ENCODE data around the gene MN1.

MN1 gene

GRCh38 chr22:27801616-27802345 lies at the start of gene MN1:
MN1 (minus strand) TSS chr22:27801756; CDS start chr22:27800543, 1,213 bp downstream.
- peak within 1 kb of the TSS; percentile 72 for H3K4me3 ChIP-seq (ENCODE audit: low read depth, low read length)
- DNase-seq (ENCODE audit: low read depth), result no peak

GRCh38 chr22:27850000-27850521 lies 48.5 kb upstream of the MN1 start:
- no peak overlapping the region for H3K4me3 ChIP-seq (ENCODE audit: low read depth, low read length)
- DNase-seq (ENCODE audit: low read depth), result no peak

DNA sequence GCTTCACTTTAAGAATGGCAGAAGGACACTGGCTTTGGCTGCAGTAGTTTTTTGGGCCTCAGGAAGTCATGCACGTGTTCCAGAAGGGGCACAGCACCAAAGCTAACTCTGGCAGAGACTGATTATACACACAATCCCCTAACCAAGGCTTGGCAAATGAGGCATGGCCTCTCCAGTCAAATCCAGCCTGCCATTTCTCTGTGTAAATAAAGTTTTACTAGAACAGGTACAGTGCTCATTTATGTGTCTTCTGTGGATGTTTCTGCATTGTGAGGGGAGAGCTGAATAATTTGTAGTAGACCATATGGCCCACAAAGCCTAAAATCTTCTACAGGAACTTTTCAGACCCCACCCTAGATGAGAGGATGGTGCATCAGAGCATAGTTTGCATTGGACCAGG lies 46.4 kb upstream of the MN1 start:
- H3K4me3 ChIP-seq (ENCODE audit: low read depth, low read length), result no peak overlapping the region
- DNase-seq (ENCODE audit: low read depth), result no peak

DNA sequence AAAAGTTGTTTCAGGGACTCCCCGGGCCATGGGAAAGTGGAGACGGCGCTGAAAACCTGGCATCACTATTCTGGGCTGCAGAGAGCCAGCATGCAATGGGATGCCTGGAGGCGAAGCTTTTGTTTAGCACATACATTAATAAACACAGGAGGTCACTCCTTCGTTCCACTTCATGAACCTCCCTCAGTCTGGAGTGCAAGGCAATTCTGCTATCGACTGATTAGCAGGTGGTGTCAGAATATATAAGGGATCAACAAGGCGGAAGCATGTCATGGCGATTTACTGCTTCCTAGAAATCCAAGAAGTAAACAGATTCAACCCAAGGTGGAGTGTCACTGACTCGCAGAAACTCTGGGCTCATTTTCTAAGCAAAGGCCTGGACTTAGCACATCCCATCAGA lies 45.4 kb upstream of the MN1 start:
- no peak for DNase-seq (ENCODE audit: low read depth)
- no peak overlapping the region for H3K4me3 ChIP-seq (ENCODE audit: low read depth, low read length)

DNA sequence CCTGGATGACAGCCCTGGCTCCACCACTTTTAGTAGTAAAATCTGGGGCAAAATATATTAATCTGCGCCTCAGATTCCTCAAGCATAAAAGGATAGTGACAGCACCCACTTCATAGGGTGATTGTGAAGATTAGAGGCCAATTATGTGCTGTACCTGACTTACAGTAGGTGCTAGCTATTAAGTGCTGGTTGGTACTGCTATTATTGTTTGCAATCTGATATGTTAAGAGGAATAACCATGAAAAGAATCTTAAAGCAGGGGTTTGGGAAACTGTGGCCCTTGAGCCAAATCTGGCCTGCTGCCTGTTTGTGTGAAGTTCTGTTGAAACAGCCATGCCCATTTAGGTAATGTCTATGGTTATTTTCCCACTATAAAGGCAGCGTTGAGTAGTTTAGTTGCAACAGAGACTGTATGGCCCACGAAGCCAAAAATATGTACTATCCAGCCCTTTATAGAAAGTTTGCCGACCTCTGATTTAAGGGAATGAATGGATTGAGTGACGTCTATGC lies 44.7 kb upstream of the MN1 start:
- no peak overlapping the region for H3K4me3 ChIP-seq (ENCODE audit: low read depth, low read length)
- no peak for DNase-seq (ENCODE audit: low read depth)

DNA sequence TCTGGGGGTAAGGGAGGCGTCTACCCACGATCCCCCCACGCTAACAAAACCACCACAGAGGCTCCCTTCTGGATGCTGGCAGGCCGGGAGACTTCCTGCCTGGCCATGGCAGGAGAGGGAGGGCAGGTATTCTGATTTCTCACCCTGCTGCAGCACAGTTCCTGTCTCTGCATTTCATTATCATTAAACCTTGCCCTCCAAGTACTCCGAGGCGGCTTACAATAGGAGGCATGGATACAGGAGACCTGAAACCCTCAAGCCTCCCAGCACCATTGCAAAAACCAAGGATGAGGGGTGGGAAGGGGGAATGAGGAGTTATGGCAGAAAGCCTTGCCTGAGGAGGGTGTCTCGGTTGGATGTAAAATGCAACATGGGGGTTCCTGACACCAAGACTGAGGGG lies 44.1 kb upstream of the MN1 start:
- no peak overlapping the region for H3K4me3 ChIP-seq (ENCODE audit: low read depth, low read length)
- DNase-seq (ENCODE audit: low read depth), result no peak

DNA sequence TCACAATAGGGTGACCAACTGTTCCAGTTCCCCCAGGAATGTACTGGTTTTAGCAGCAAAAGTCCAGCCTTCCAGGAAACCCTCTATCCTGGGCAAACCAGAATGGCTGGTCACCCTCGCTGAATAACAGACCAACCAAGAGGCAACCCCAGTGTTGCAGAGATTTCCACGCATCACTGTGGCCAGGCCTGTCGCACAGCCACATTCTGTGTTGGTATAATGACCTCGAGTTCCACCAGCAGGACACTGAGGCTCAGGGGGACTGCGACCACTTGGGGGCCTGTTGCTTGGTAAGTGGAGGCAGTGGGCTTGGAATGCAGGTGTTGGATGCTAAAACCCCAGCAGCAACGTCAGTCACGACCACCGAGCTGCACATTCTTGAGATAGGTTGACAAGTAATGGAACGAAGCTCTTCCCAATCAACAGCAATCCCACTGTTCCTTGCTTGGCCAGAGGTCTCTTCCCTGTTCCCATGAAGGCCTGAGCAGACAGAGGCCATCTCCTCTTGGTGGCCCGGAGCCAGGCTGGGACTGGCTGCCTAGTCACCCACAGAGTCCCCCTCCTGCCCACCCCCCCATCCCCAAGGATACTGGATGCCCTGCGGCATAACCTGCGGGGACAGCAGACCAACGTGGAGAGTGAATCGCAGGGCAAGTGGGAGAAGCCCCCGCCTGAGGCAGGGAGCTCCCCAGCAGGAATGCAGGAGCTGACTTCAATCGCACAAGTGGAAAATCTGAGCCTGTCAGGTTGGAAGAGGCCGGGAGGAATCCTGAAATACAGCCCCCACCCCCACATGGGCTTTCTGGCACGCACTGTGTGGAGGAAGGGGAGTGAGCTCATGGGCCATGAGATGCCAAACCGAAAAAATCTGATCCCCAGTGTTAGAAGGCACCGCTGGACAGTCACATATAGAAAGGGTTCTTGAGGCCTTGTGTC lies 43.4 kb upstream of the MN1 start:
- no peak for DNase-seq (ENCODE audit: low read depth)
- H3K4me3 ChIP-seq (ENCODE audit: low read depth, low read length), result no peak overlapping the region

GRCh38 chr22:27844256-27844655 lies 42.7 kb upstream of the MN1 start:
- DNase-seq (ENCODE audit: low read depth), result no peak
- H3K4me3 ChIP-seq (ENCODE audit: low read depth, low read length), result no peak overlapping the region

GRCh38 chr22:27843441-27843840 lies 41.9 kb upstream of the MN1 start:
- H3K4me3 ChIP-seq (ENCODE audit: low read depth, low read length), result no peak overlapping the region
- DNase-seq (ENCODE audit: low read depth), result no peak

- DNase-seq (ENCODE audit: low read depth), result no peak
- H3K4me3 ChIP-seq (ENCODE audit: low read depth, low read length), result no peak overlapping the region
These were observed 41.3 kb upstream of the MN1 start for GRCh38 chr22:27842669-27843431.

DNA sequence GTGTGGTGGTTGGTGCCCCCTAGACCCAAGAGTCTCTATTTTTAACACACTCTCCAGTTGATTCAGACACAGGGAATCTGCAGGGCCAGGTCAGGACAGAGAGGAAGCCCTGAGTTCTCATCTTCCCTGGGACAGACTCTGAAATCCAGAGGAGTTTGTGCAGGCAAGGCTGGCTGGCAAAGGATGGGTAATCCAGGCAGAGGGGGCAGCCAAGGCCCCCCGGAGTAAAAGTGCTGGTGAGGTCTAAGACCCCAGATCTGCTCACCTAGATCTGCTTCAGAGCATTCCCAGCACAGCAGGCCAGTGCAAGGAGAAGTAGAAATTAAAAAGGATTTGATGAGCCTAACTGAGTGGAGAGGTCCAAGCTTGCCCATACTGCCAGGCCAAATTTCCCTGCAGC lies 40.6 kb upstream of the MN1 start:
- no peak for DNase-seq (ENCODE audit: low read depth)
- H3K4me3 ChIP-seq (ENCODE audit: low read depth, low read length), result no peak overlapping the region

GRCh38 chr22:27840436-27840835 lies 38.9 kb upstream of the MN1 start:
- no peak for DNase-seq (ENCODE audit: low read depth)
- no peak overlapping the region for H3K4me3 ChIP-seq (ENCODE audit: low read depth, low read length)

GRCh38 chr22:27839057-27839660 lies 37.6 kb upstream of the MN1 start:
- H3K4me3 ChIP-seq (ENCODE audit: low read depth, low read length), result no peak overlapping the region
- DNase-seq (ENCODE audit: low read depth), result no peak

- DNase-seq (ENCODE audit: low read depth), result no peak
- H3K4me3 ChIP-seq (ENCODE audit: low read depth, low read length), result no peak overlapping the region
These were observed 34.6 kb upstream of the MN1 start for GRCh38 chr22:27836181-27836580.

DNA sequence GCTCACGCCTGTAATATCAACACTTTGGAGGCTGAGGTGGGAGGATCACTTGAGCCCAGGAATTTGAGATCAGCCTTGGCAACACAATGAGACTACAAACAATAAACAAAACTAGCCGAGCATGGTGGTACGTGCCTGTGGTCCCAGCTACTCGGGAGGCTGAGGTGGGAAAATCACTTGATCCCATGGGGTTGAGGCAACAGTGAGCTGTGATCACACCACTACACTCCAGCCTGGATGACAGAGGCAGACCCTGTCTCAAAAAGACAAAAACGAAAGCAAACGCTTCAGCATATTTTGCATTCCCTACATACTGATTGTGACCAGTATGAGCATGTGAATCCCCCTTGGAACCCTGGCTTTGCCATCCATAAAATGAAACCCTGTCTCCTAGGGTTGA lies 33.9 kb upstream of the MN1 start:
- no peak for DNase-seq (ENCODE audit: low read depth)
- no peak overlapping the region for H3K4me3 ChIP-seq (ENCODE audit: low read depth, low read length)

DNA sequence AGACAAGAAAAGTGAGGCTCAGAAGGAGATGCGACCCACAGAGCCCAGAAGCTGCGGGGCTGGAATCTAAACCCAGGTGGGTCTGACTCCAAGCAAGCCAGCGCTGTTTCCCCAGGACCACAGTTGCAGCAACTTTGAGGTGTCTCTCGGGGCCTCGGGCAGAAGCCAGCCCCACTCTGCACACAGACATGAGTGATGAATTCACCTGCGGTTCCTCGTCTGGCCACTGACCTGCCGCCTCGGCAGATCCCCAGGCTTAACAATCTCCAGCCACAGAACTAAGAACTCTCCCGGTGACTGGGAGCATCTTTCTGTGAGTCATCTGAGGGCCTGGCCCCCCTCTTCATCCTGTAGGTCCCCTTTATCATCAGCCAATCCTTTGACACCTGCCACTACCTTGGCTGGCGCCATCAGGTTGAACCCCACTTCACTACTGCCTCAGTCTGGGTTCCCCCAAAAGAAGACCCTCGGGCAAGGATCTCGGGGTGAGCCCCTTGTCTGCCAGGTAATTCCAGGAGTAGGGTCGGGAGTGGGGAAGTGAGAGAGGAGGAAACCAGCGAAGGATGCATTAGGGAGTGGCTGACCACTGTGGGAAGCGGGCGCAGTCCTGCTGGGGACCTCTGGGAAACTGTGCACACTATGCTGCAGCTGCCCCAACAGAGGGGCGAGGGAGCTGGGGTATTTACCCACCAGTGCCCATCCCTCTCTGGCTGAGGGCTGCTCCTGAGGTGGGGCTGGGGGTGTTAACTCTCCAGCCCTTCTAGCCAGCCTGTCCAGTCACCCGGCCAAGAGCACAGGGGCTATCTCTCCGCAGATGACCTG lies 33.0 kb upstream of the MN1 start:
- DNase-seq (ENCODE audit: low read depth), result no peak
- H3K4me3 ChIP-seq (ENCODE audit: low read depth, low read length), result no peak overlapping the region

GRCh38 chr22:27833803-27834202 lies 32.2 kb upstream of the MN1 start:
- DNase-seq (ENCODE audit: low read depth), result no peak
- no peak overlapping the region for H3K4me3 ChIP-seq (ENCODE audit: low read depth, low read length)

DNA sequence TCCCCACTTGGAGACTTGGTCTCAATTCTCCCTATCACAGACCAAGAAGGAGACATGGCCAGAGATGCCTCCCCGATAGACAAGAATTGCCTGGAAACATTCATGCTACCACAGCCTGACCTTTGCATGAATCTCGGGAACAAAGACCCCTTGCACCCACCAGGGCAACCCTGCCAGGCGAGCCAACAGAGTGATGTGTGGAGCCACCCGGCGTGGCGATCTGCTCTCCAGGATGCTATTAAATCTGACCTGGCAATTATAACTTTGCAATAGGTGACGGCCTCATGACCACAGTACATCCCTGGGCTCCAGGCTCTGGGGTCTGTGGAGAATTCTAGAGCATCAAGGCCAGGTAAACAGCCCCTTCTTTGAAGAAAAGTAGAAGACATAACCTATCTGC lies 31.1 kb upstream of the MN1 start:
- no peak overlapping the region for H3K4me3 ChIP-seq (ENCODE audit: low read depth, low read length)
- no peak for DNase-seq (ENCODE audit: low read depth)

Data from skeletal muscle cell (primary cell).